Superior temporal gyrus (tissue), 1 donor: ENCODE results near the gene SARM1.
"Not testable (repeated sequence)": the region's sequence is repeated elsewhere in the genome, so short reads cannot be mapped to it uniquely, and the experiment has no call there.

Experiments used
- DNase-seq: peaks from one replicate; pipeline ENCODE4 v3.0.0-alpha.2; 2016; ENCODE audit errors: extremely low spot score

SARM1 gene

GRCh38 chr17:28371245-28372202 is at the start of gene SARM1:
TSS of gene SARM1 (plus strand) at chr17:28371694. CDS start at chr17:28372033, 339 bp downstream.
- DNase-seq = peak; percentile 64

GRCh38 chr17:28324267-28324745 is 47.2 kb upstream of the SARM1 start:
- no peak for DNase-seq

- no peak for DNase-seq
Observed at GRCh38 chr17:28324781-28325180, 46.7 kb upstream of the SARM1 start.

GRCh38 chr17:28325211-28325610 is 46.3 kb upstream of the SARM1 start:
- DNase-seq = no peak

- DNase-seq = no peak
Observed at GRCh38 chr17:28326114-28326513, 45.4 kb upstream of the SARM1 start.

- no peak for DNase-seq
Observed at GRCh38 chr17:28327031-28327607, 44.4 kb upstream of the SARM1 start.

- DNase-seq = no peak
Observed at GRCh38 chr17:28327709-28328108, 43.8 kb upstream of the SARM1 start.

GRCh38 chr17:28328325-28328724 is 43.2 kb upstream of the SARM1 start:
- no peak for DNase-seq

GRCh38 chr17:28330671-28331070 is 40.8 kb upstream of the SARM1 start:
- no peak for DNase-seq

- DNase-seq = no peak
Observed at GRCh38 chr17:28331891-28332420, 39.5 kb upstream of the SARM1 start.

GRCh38 chr17:28333083-28333746 is 38.3 kb upstream of the SARM1 start:
- DNase-seq = no peak

- DNase-seq = no peak
Observed at GRCh38 chr17:28334171-28334570, 37.3 kb upstream of the SARM1 start.

- DNase-seq = no peak
Observed at GRCh38 chr17:28334666-28335200, 36.8 kb upstream of the SARM1 start.

- peak; percentile 100 for DNase-seq
Observed at GRCh38 chr17:28335201-28335958, 36.1 kb upstream of the SARM1 start, which contains the start of the genes IFT20 and TNFAIP1. TSS of gene IFT20 (minus strand) at chr17:28335472. CDS start at chr17:28331985, 3,487 bp downstream. TSS of gene TNFAIP1 (plus strand) at chr17:28335761. CDS start at chr17:28339522, 3,761 bp downstream.

- DNase-seq = peak; percentile 27
Observed at GRCh38 chr17:28335959-28336871, 35.3 kb upstream of the SARM1 start.

- DNase-seq = peak; percentile 43
Observed at GRCh38 chr17:28338056-28338768, 33.3 kb upstream of the SARM1 start.

GRCh38 chr17:28338769-28339212 is 32.7 kb upstream of the SARM1 start:
- not testable (repeated sequence) for DNase-seq

- DNase-seq = no peak
Observed at GRCh38 chr17:28339431-28339830, 32.1 kb upstream of the SARM1 start.

GRCh38 chr17:28340374-28340773 is 31.1 kb upstream of the SARM1 start:
- no peak for DNase-seq
